NCI-H146 treated with DMSO at 0.1 percent for 48 hours (cell line): Measurements from ENCODE around the gene ALOX5AP.

Source experiments
- DNase-seq: peaks from one replicate; lab custom pipeline; 2025; ENCODE audit not compliant: unreplicated experiment; lab: John Stamatoyannopoulos, UW

The ALOX5AP gene

GRCh38 chr13:30714629-30715371 lies 20.5 kb upstream of the ALOX5AP start:
- DNase-seq, result no peak

GRCh38 chr13:30715372-30715756 lies 20.0 kb upstream of the ALOX5AP start:
- DNase-seq, result no peak

- no peak for DNase-seq
Measured at GRCh38 chr13:30715837-30716236, 19.5 kb upstream of the ALOX5AP start.

GRCh38 chr13:30718661-30719524 lies 16.4 kb upstream of the ALOX5AP start:
- DNase-seq, result no peak

DNA sequence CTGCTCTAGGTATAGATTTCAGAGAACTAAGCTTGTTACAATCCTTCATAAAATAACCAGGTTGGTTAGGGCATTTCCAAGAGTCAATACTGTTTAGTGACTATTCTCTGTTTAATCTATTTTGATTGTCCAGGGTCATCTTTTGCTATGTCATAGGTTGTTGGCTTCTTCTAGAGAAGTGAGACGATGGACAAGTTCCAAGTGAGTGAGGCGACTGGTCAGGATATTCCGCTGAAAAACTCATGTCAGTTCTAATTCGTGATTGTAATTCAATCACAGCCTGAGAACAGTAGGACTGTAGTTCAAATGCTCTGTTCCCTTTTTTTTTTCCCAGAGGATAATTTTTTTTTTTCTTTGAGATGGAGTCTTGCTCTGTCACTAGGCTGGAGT lies 15.8 kb upstream of the ALOX5AP start:
- DNase-seq, result no peak

DNA sequence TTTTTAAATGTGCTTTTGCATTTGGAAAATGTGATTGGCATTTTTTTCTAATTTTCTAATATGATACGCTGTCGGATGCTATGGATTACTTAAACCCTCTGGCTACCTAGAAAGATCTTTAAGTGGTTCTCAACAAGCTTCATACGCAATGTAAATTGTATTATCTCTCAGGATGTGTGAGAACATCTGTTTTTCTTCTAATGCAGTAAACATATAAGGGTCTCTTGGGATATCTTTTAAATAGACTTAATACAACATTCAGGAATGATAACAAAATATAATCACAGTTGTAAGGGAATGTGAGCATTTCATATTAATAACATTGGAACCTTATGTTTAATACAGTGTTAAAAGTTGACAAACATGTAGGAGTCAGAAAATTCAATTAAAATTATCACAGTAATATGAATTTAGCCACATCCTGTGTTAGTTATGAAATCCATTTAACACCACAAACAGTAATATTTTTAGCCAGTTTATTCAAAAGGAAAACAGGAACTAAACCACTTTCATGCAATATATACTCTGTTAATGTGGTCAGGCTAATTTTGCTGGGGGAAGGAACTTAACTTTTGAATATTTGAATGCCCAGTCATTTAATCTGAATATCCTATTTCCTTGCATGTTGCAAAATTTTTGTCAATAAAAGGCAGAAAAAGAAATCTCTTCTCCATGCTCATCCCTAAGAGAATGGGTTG lies 15.0 kb upstream of the ALOX5AP start:
- no peak for DNase-seq

DNA sequence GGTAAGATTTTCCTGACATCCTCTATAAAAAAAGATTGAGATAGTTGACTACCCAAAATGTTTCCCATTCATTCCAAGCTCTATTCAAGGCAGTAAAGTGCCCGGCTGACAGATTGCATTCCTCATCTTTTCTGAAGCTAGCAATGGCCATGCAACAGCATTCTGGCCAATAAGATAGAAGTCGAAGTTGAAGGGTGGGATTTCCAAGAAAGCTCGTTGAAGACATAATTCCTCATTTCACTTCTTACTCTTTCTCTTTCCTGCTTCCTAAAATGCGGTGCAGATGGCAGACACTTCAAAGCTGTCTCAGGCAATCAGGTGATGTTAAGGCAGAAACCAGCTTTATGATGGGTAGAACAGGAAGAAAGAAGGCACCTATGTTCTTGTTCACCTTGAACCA lies 13.4 kb upstream of the ALOX5AP start:
- no peak for DNase-seq

DNA sequence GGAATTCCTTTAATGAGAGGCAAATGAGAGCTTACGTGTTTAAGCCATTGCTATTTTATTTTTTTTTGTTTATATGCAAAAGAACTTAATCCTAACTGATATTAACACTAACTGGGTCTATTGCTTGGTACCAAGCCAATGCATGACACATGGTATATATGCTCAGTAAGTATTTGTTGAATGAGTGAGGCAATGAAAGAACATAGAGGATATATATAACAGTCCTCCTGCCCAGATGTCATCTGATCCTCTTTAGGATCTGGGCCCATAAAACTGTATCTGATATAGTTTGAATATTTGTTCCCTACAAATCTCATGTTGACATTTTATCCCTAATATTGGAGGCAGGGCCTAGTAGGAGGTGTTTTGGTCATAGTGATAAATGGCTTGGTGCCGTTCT lies 13.0 kb upstream of the ALOX5AP start:
- no peak for DNase-seq

DNA sequence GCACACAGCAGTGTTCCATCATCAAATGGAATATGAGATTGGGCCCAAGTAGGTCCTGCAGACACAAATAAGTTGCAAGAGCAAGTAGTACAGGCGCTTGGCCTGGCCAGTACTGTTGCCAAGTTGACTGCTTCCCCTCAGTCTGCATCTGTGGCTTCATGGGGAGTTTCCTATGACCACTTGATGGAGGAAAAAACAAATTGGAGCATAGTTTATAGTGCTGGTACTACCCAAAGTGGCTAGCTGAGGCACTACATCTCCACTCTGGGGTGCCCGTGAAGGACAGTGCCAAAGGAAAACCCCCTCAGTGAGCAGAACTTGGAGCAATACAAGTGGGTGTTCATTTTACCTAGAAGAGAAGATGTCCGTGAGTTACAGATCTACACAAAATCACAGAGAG lies 10.6 kb upstream of the ALOX5AP start:
- DNase-seq, result no peak

DNA sequence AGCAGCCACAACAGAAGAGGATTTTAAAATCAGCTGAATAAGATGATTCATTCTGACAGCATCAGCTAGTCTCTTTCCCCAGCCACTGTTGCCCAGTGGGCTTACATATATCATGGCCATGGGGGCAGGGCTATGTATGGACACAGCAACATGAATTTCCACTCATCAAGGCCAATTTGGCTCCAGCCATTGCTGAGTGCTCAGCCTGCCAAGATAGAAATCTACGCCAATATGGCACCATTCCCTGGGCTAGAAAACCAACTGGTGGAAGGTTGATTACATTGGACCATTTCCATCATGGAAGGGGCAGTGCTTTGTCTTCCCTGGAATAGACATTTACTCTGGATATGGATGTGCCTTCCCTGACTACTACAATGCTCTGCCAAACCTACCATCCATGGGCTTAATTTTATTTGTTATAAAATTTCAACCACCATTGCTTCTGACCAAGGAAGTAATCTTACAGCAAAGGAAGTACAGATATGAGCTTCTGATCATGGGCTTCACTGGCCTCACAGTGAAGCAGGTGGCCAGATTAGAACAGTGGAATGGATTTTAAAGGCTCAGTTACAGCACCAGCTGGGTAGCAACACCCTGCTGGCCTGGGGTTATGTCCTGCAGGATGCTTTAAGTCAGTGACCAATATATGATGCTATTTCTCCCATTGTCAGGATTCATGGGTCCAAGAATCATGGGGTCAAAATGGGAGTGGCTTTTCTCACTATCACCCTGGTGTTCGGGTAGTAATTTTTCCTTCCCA lies 9.8 kb upstream of the ALOX5AP start:
- DNase-seq, result no peak

GRCh38 chr13:30726192-30726591 lies 9.2 kb upstream of the ALOX5AP start:
- DNase-seq, result no peak

- DNase-seq, result no peak
Measured at GRCh38 chr13:30727491-30728355, 7.6 kb upstream of the ALOX5AP start.

GRCh38 chr13:30729801-30730200 lies 5.5 kb upstream of the ALOX5AP start:
- DNase-seq, result no peak

DNA sequence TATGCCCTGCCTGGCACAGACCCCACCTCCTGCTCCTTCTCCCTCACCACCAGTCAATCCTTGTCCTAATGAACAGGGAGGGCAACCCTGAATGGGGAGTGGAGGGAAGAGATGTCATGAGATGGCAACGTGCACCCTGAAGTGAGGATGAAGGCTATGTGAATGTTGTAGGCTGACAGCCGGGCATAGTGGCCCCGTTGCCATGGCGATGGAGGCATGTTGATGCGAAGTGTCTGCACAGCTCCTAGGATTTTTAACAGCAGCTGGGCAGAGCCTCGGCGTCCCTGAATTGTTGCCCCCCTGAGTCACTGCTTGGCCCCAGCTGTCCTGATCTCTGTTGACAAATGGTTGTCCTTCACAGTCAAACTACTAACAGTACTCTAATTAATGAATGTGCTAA lies 4.8 kb upstream of the ALOX5AP start:
- DNase-seq, result no peak

DNA sequence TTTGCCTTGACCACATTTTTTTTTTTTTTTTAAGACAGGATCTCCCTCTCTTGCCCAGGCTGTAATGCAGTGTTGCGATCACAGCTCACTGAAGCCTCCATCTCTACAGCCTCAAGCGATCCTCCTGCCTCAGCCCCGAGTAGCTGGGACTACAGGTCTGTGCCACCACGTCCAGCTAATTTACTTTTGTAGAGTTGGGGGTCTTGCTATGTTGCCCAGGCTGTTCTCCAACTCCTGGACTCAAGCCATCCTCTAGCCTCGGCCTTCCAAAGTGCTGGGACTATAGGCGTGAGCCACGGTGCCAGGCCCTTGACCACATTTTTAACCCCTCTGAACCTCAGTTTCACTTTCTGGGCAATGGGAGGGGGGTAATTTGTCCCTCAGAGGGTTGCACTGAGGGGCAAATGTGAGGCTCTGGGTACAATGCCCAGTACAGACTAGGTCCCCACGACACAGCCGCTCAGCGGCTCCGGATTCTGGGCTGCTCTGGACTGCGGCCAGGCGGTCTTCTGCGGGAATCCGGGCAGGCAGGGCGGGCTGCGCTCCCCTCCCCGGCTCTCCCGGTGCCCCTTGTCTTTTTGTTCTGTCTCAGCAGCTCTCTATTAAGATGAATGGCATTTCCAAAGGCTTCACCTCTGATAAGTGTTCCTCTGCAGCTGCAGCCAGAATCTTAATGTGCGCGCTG lies 3.8 kb upstream of the ALOX5AP start:
- DNase-seq, result no peak

DNA sequence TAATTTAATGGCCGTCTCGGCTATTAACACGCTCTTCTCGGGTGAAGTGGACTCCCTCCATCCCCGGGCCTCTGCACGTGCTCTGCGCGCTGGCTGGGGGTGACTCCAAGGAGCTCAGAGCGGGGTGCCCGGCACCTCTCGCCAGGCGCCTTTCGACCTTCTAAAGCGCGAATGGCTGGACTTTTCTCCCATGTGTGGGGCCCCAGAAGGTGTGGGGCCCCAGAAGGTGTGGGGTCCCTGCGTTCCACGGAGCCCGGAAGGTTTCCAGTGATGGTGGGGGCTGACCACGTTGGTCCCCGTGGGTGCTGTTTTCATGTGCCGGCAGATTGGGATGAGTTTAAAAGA lies 3.3 kb upstream of the ALOX5AP start:
- DNase-seq, result no peak

GRCh38 chr13:30734439-30734838 lies 904 bp upstream of the ALOX5AP start:
- DNase-seq, result no peak

DNA sequence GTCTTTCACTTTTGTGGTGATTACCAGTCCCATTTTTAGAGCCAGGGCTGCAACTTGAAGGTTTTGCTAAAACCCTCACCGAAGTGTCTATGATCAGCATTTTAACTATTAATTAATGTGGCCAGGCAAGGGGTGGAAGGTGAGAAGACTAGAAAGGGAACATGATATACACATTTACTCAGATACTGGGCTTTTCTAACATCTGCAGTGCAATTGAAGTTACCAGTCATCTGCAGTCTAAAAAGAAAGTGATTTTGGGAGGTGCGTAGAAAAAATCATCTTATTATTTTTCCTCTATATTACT lies 481 bp downstream of the ALOX5AP start:
- no peak for DNase-seq

- DNase-seq, result no peak
Measured at GRCh38 chr13:30736461-30737320, 1.3 kb downstream of the ALOX5AP start.
